Type B pancreatic cell (in vitro differentiated cells): ENCODE measurements around the gene TRAT1. TPM values are rescaled to one million over a fixed set of nuclear protein-coding genes. Genes with fewer than 3 reads are reported as not detected.

Experiments used
- DNase-seq: peaks from one replicate; pipeline ENCODE4 v3.0.0; 2021; ENCODE audit warnings: mixed read lengths; ENCODE audit not compliant: unreplicated experiment; ENCODE audit errors: extremely low spot score
- H3K27ac Mint-ChIP-seq: 2 replicates; pipeline ENCODE4 v1.8.0; 2021; ENCODE audit warnings: mild to moderate bottlenecking, mixed read lengths
- H3K27me3 Mint-ChIP-seq: 2 replicates; pipeline ENCODE4 v1.8.0; 2021; ENCODE audit warnings: mixed read lengths
- H3K36me3 Mint-ChIP-seq: 2 replicates; pipeline ENCODE4 v1.8.0; 2021; ENCODE audit warnings: mixed read lengths
- H3K4me1 Mint-ChIP-seq: one replicate; pipeline ENCODE4 v1.8.0; 2021; ENCODE audit warnings: mixed read lengths; ENCODE audit not compliant: unreplicated experiment
- H3K4me3 Mint-ChIP-seq: 2 replicates; pipeline ENCODE4 v1.8.0; 2021; ENCODE audit warnings: mild to moderate bottlenecking, mixed read lengths
- H3K9me3 Mint-ChIP-seq: 2 replicates; pipeline ENCODE4 v1.8.0; 2021; ENCODE audit warnings: mixed read lengths
- CTCF ChIP-seq: fragments of 200-600 bp; sonication (generic); conservative IDR thresholded peaks from 2 replicates; pipeline ENCODE4 v1.5.0; 2021; ENCODE audit warnings: antibody characterized with exemption, mild to moderate bottlenecking
- long read RNA-seq: library from polyadenylated mRNA; unstranded; transcript quantifications from one replicate; pipeline ENCODE4 v2.0.0, GENCODE V29; 2020
- total RNA-seq: library from RNA; stranded (reverse); gene quantifications from 2 replicates; pipeline ENCODE4 v1.2.1, GENCODE V29; 2021; ENCODE audit warnings: low replicate concordance

Gene TRAT1
- total RNA-seq, result not detected in 2 replicates
- long read RNA-seq, result 0 reads

GRCh38 chr3:108822123-108822897 lies at the start of gene TRAT1:
Gene TRAT1 (plus strand): TSS chr3:108822786. CDS start chr3:108822928, 142 bp downstream.
- Mint-ChIP-seq H3K4me3 (no peak within 1 kb of the TSS), H3K9me3 (no peaks in the 10 kb centered on the region), H3K36me3 (no peaks in the 10 kb centered on the region), H3K27me3 (no peaks in the 10 kb centered on the region), H3K4me1 (peaks cover 4% of the 10 kb centered on the region), H3K27ac (no peak within 1 kb of the TSS)
- no peak for DNase-seq
- no peak for TF ChIP-seq CTCF

GRCh38 chr3:108775649-108776048 lies 46.9 kb upstream of the TRAT1 start:
- Mint-ChIP-seq H3K27me3 (no peaks in the 10 kb centered on the region), H3K9me3 (no peaks in the 10 kb centered on the region), H3K27ac (no peak overlapping the region), H3K4me1 (peaks cover 5% of the 10 kb centered on the region), H3K36me3 (no peaks in the 10 kb centered on the region), H3K4me3 (no peak overlapping the region)
- TF ChIP-seq CTCF, result no peak
- no peak for DNase-seq

GRCh38 chr3:108779496-108779895 lies 43.1 kb upstream of the TRAT1 start:
- Mint-ChIP-seq H3K4me3 (no peak overlapping the region), H3K27me3 (no peaks in the 10 kb centered on the region), H3K9me3 (no peaks in the 10 kb centered on the region)

GRCh38 chr3:108780235-108780634 lies 42.4 kb upstream of the TRAT1 start:
- Mint-ChIP-seq H3K9me3 (no peaks in the 10 kb centered on the region), H3K4me3 (no peak overlapping the region), H3K4me1 (no peaks in the 10 kb centered on the region), H3K36me3 (no peaks in the 10 kb centered on the region), H3K27me3 (peaks cover 3% of the 10 kb centered on the region), H3K27ac (no peak overlapping the region)
- TF ChIP-seq CTCF, result no peak
- DNase-seq, result no peak

More at GRCh38 chr3:108779496-108779895, 43.1 kb upstream of the TRAT1 start:
- DNase-seq, result no peak
- no peak for TF ChIP-seq CTCF
- no peaks in the 10 kb centered on the region for H3K4me1 Mint-ChIP-seq
- H3K36me3 Mint-ChIP-seq, result no peaks in the 10 kb centered on the region
- H3K27ac Mint-ChIP-seq, result no peak overlapping the region

GRCh38 chr3:108791473-108791872 lies 31.1 kb upstream of the TRAT1 start:
- Mint-ChIP-seq H3K4me1 (no peaks in the 10 kb centered on the region), H3K36me3 (no peaks in the 10 kb centered on the region), H3K9me3 (no peaks in the 10 kb centered on the region), H3K27ac (no peak overlapping the region), H3K27me3 (no peaks in the 10 kb centered on the region), H3K4me3 (no peak overlapping the region)
- DNase-seq, result no peak
- no peak for TF ChIP-seq CTCF
